Thyroid gland (tissue), 4 donors: ENCODE data around the gene C19orf12.

Source experiments
- POLR2A ChIP-seq, 2 donors: fragments of 450-650 bp; IDR thresholded peaks; one replicate each; pipeline ENCODE4 v1.6.1; 2017; ENCODE audit warnings: antibody characterized with exemption in 2 of 2, mild to moderate bottlenecking in 2 of 2, moderate library complexity in 1 of 2
- TF ChIP-seq, protein P1 (sequence below), 6 experiments: fragments of 200-600 bp in 3 of 6; fragments of 450-650 bp in 3 of 6; sonication (generic) in 3 of 6; IDR thresholded peaks; one replicate each; pipeline ENCODE4 v1.5.1; 2016 to 2019; ENCODE audit warnings: antibody characterized with exemption in 6 of 6, mild to moderate bottlenecking in 2 of 6, inconsistent platforms in 1 of 6, moderate library complexity in 1 of 6

DNA sequence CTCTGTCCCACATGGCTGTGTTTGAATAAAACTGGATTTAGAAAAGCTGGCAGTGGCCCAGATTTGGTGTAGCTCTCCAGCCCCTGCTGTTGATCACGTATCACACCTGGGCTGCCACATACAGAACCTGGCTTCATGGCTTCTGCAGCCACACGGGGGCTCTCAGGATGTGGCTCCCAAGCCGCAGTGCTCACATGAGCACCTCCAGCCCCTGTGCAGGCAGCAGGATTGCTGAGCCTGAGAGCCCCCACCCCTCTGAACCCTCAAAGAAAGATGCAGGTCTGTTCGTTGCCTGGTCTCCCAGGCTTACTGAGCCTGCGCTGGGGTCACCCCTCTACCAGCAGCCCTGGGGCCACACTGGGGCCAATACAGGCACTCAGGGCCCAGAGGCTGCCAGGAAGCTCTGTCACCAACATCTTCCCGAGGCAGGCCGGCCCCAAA, 47.1 kb downstream of the C19orf12 start:
- TF ChIP-seq, protein P1, sequence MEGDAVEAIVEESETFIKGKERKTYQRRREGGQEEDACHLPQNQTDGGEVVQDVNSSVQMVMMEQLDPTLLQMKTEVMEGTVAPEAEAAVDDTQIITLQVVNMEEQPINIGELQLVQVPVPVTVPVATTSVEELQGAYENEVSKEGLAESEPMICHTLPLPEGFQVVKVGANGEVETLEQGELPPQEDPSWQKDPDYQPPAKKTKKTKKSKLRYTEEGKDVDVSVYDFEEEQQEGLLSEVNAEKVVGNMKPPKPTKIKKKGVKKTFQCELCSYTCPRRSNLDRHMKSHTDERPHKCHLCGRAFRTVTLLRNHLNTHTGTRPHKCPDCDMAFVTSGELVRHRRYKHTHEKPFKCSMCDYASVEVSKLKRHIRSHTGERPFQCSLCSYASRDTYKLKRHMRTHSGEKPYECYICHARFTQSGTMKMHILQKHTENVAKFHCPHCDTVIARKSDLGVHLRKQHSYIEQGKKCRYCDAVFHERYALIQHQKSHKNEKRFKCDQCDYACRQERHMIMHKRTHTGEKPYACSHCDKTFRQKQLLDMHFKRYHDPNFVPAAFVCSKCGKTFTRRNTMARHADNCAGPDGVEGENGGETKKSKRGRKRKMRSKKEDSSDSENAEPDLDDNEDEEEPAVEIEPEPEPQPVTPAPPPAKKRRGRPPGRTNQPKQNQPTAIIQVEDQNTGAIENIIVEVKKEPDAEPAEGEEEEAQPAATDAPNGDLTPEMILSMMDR (IDR thresholded peaks at IDR 0.05) = no peak
- TF ChIP-seq POLR2A (IDR thresholded peaks at IDR 0.05) = no peak
